Endodermal cell (in vitro differentiated cells): Measurements from ENCODE around the gene ZDBF2. TPM values are rescaled to one million over a fixed set of nuclear protein-coding genes. Genes with fewer than 3 reads are reported as not detected.
"Not testable (repeated sequence)": the region's sequence is repeated elsewhere in the genome, so short reads cannot be mapped to it uniquely, and the experiment has no call there.

ENCODE experiments used
- DNase-seq: peaks from one replicate; pipeline ENCODE4 v3.0.0-alpha.2; 2017
- H3K27ac ChIP-seq: 2 replicates; pipeline ENCODE4 v1.5.1; 2013; ENCODE audit warnings: mild to moderate bottlenecking, low read depth, low read length, moderate library complexity
- H3K27me3 ChIP-seq: 2 replicates; pipeline ENCODE4 v1.6.1; 2013; ENCODE audit warnings: mild to moderate bottlenecking, low read length, moderate library complexity; ENCODE audit not compliant: insufficient read depth, control insufficient read depth, poor library complexity, severe bottlenecking
- H3K36me3 ChIP-seq: 2 replicates; pipeline ENCODE4 v1.7.0; 2013; ENCODE audit warnings: mild to moderate bottlenecking, low read length, moderate library complexity; ENCODE audit not compliant: control insufficient read depth, insufficient read depth
- H3K4me1 ChIP-seq: one replicate; pipeline ENCODE4 v1.7.0; 2013; ENCODE audit warnings: low read length; ENCODE audit not compliant: control insufficient read depth, insufficient read depth
- H3K4me3 ChIP-seq: 2 replicates; pipeline ENCODE4 v1.5.1; 2013; ENCODE audit warnings: mild to moderate bottlenecking, low read length, moderate library complexity
- H3K9ac ChIP-seq: 2 replicates; pipeline ENCODE4 v1.6.1; 2013; ENCODE audit warnings: mild to moderate bottlenecking, low read length, moderate library complexity; ENCODE audit not compliant: poor library complexity, severe bottlenecking; ENCODE audit errors: extremely low read depth
- H3K9me3 ChIP-seq: 2 replicates; pipeline ENCODE4 v1.6.1; 2013; ENCODE audit warnings: mild to moderate bottlenecking, low read length, moderate library complexity; ENCODE audit not compliant: control insufficient read depth
- H3K27ac Mint-ChIP-seq: 2 replicates; pipeline ENCODE4 v1.8.0; 2020; ENCODE audit warnings: mixed read lengths
- H3K27me3 Mint-ChIP-seq: 2 replicates; pipeline ENCODE4 v1.8.0; 2021; ENCODE audit warnings: mild to moderate bottlenecking, mixed read lengths; ENCODE audit not compliant: insufficient read depth
- H3K36me3 Mint-ChIP-seq: 2 replicates; pipeline ENCODE4 v1.8.0; 2020; ENCODE audit warnings: low read depth, mixed read lengths
- H3K4me1 Mint-ChIP-seq: 2 replicates; pipeline ENCODE4 v1.8.0; 2020; ENCODE audit warnings: mixed read lengths
- H3K4me3 Mint-ChIP-seq: 2 replicates; pipeline ENCODE4 v1.8.0; 2020; ENCODE audit warnings: mild to moderate bottlenecking, moderate library complexity, mixed read lengths
- H3K9me3 Mint-ChIP-seq: 2 replicates; pipeline ENCODE4 v1.8.0; 2020; ENCODE audit warnings: mild to moderate bottlenecking, mixed read lengths
- CTCF ChIP-seq: fragments of 200-600 bp; sonication (generic); conservative IDR thresholded peaks from 2 replicates; pipeline ENCODE4 v1.5.0; 2021; ENCODE audit warnings: antibody characterized with exemption, mild to moderate bottlenecking
- WGBS, 2 experiments: methylation state at CpG; one replicate each; pipeline versions ENCODE4 v1.1.5 to v1.1.7; 2013; ENCODE audit warnings: missing lambda C conversion rate in 2 of 2, mixed read lengths in 1 of 2; ENCODE audit not compliant: insufficient coverage in 1 of 2, insufficient read length in 1 of 2; 5-methylcytosine and 5-hydroxymethylcytosine counted together
- total RNA-seq, 2 donors: library from RNA; stranded (reverse); fragmentation: NEBNext Ultra II Directional in 1 of 2; extraction: Animal tissue kit (Norgen Biotek cat#: 25700) in 1 of 2; gene quantifications; 2 replicates in 1 of 2; 3 replicates in 1 of 2; pipeline ENCODE4 v1.2.1, GENCODE V29; 2021

ZDBF2 gene
- total RNA-seq, 2 donors from 2014 or later = 14.1 to 27.0 TPM

GRCh38 chr2:206289391-206289790 lies 14.9 kb downstream of the ZDBF2 start:
- Mint-ChIP-seq H3K9me3 (peaks cover 49% of the 10 kb centered on the region), H3K36me3 (peaks cover 86% of the 10 kb centered on the region), H3K27ac (no peak overlapping the region), H3K4me3 (no peak overlapping the region), H3K4me1 (no peaks in the 10 kb centered on the region), H3K27me3 (no peaks in the 10 kb centered on the region)
- WGBS, 2 experiments = 91 to 100% methylated on average over 3 to 4 of the region's 4 CpGs
- no peak for DNase-seq
- H3K9ac ChIP-seq = no peak overlapping the region
- no peaks in the 10 kb centered on the region for H3K4me1 ChIP-seq
- H3K4me3 ChIP-seq = no peak overlapping the region
- TF ChIP-seq CTCF = no peak
- no peaks in the 10 kb centered on the region for H3K27me3 ChIP-seq
- no peak overlapping the region for H3K27ac ChIP-seq
- peaks cover 18% of the 10 kb centered on the region for H3K36me3 ChIP-seq
- H3K9me3 ChIP-seq = peaks cover 37% of the 10 kb centered on the region

- Histone ChIP-seq H3K9me3 (peaks cover 4% of the 10 kb centered on the region), H3K36me3 (peaks cover 10% of the 10 kb centered on the region), H3K9ac (no peak overlapping the region), H3K4me3 (no peak overlapping the region), H3K27ac (no peak overlapping the region), H3K4me1 (no peaks in the 10 kb centered on the region), H3K27me3 (no peaks in the 10 kb centered on the region)
- Mint-ChIP-seq H3K36me3 (peaks cover 46% of the 10 kb centered on the region), H3K4me1 (no peaks in the 10 kb centered on the region), H3K9me3 (peaks cover 11% of the 10 kb centered on the region), H3K27me3 (no peaks in the 10 kb centered on the region), H3K4me3 (no peak overlapping the region), H3K27ac (no peak overlapping the region)
- WGBS, 2 experiments = 96% methylated on average over 3 of the region's 3 CpGs
- no peak for DNase-seq
- no peak for TF ChIP-seq CTCF
Observed at GRCh38 chr2:206296128-206296527, 21.7 kb downstream of the ZDBF2 start.

- not testable (repeated sequence) for H3K9me3 Mint-ChIP-seq, H3K4me3 ChIP-seq, H3K27ac ChIP-seq, H3K4me3 Mint-ChIP-seq, H3K27me3 ChIP-seq, H3K9ac ChIP-seq, H3K4me1 ChIP-seq, H3K27ac Mint-ChIP-seq, H3K4me1 Mint-ChIP-seq, H3K27me3 Mint-ChIP-seq, H3K9me3 ChIP-seq, DNase-seq
- WGBS, 2 experiments = 93 to 100% methylated on average over 2 to 10 of the region's 10 CpGs
- H3K36me3 Mint-ChIP-seq = peaks cover 22% of the 10 kb centered on the region
- peaks cover 12% of the 10 kb centered on the region for H3K36me3 ChIP-seq
Observed at GRCh38 chr2:206299608-206300007, 25.1 kb downstream of the ZDBF2 start.
